IMR-90 (cell line): ENCODE measurements around the gene IGFBP6.

ENCODE experiments used
- CEBPB ChIP-seq: IDR thresholded peaks from 2 replicates; pipeline ENCODE4 v1.6.1; 2012; ENCODE audit warnings: low read depth, low read length, improper control_type of control experiment
- CHD1 ChIP-seq: IDR thresholded peaks from 2 replicates; pipeline ENCODE4 v1.6.1; 2012; ENCODE audit warnings: low read depth, low read length, improper control_type of control experiment
- CTCF ChIP-seq: conservative IDR thresholded peaks from 2 replicates; pipeline ENCODE4 v1.5.1; 2012; ENCODE audit warnings: mild to moderate bottlenecking, low read depth, low read length, improper control_type of control experiment
- MAFK ChIP-seq: IDR thresholded peaks from 2 replicates; pipeline ENCODE4 v1.6.1; 2012; ENCODE audit warnings: low read depth, low read length, improper control_type of control experiment
- MAZ ChIP-seq: IDR thresholded peaks from 2 replicates; pipeline ENCODE4 v1.6.1; 2012; ENCODE audit warnings: low read depth, mild to moderate bottlenecking, low read length, improper control_type of control experiment, moderate library complexity, borderline replicate concordance
- MXI1 ChIP-seq: IDR thresholded peaks from 2 replicates; pipeline ENCODE4 v1.6.1; 2012; ENCODE audit warnings: low read depth, mild to moderate bottlenecking, low read length, moderate library complexity, borderline replicate concordance
- POLR2A ChIP-seq: IDR thresholded peaks from 2 replicates; pipeline ENCODE4 v1.6.1; 2012; ENCODE audit warnings: mild to moderate bottlenecking, low read depth, low read length
- RAD21 ChIP-seq: IDR thresholded peaks from 2 replicates; pipeline ENCODE4 v1.6.1; 2012; ENCODE audit warnings: low read length, improper control_type of control experiment
- RCOR1 ChIP-seq: IDR thresholded peaks from 2 replicates; pipeline ENCODE4 v1.6.1; 2012; ENCODE audit warnings: mild to moderate bottlenecking, low read length, improper control_type of control experiment; ENCODE audit not compliant: insufficient replicate concordance
- RFX5 ChIP-seq: IDR thresholded peaks from 2 replicates; pipeline ENCODE4 v1.8.0; 2012; ENCODE audit warnings: low read depth, mild to moderate bottlenecking, low read length, moderate library complexity
- SMC3 ChIP-seq: fragments of 150-350 bp; IDR thresholded peaks from 2 replicates; pipeline ENCODE4 v1.6.1; 2016; ENCODE audit warnings: low read depth, mild to moderate bottlenecking, antibody characterized with exemption, low read length, moderate library complexity
- USF2 ChIP-seq: fragments of 150-350 bp; IDR thresholded peaks from 2 replicates; pipeline ENCODE4 v1.6.1; 2017; ENCODE audit warnings: mild to moderate bottlenecking, antibody characterized with exemption, low read length, low read depth

GRCh38 chr12:53061404-53062010 is 36.0 kb upstream of the IGFBP6 start:
- TF ChIP-seq CTCF (no peak), POLR2A (no peak), CEBPB (no peak), SMC3 (no peak), MAFK (no peak), RAD21 (no peak), RFX5 (no peak), RCOR1 (no peak), USF2 (no peak), MXI1 (no peak), CHD1 (no peak), MAZ (no peak)
